ENCODE data around the gene RHOT2. TPM values are rescaled to one million over a fixed set of nuclear protein-coding genes. Genes with fewer than 3 reads are reported as not detected.

The RHOT2 gene
- total and polyA plus RNA-seq, 9 of the 15 experiments (the other 6 are each of a cell fraction or from before 2014, with no cell fraction given): 5.0 to 373 (median 112) TPM

DNA sequence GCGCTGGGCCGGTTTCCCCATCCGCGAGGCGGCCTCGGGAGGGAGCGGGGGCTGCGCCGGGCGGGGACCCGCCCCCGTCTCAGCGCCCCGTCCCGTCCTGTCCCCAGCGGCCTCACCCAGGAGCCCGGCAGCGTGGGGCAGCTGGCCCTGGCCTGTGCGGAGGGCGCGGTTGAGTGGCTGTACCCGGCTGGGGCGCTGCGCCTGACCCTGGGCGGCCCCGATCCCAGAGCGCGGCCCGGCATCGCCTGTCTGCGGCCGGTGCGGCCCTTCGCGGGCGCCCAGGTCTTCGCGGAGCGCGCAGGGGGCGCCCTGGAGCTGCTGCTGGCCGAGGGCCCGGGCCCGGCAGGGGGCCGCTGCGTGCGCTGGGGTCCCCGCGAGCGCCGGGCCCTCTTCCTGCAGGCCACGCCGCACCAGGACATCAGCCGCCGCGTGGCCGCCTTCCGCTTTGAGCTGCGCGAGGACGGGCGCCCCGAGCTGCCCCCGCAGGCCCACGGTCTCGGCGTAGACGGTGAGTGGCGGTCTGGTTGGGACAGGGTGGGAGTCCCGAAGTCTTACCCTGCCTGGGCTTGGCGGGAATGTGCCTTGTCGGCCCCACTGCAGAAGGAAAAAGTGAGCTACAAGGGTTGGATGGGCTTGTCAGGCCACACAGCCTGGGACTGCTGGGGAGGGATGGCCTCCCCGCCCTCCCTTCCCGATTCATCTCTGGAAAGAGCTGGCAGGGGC is 47.7 kb downstream of the RHOT2 start (continued):
- TF ChIP-seq REST (IDR thresholded peaks at IDR 0.05; ENCODE audit: borderline replicate concordance) (no peak), REST (CRISPR knock-in tag; IDR thresholded peaks at IDR 0.05; ENCODE audit: low read depth) (0 out of 2 replicates have a peak, but pooled peaks have one; percentile 34), KLF1 (tag; IDR thresholded peaks at IDR 0.05) (no peak), HOXB6 (CRISPR knock-in tag; IDR thresholded peaks at IDR 0.05; ENCODE audit: borderline replicate concordance) (no peak), ZNF324 (CRISPR knock-in tag; IDR thresholded peaks at IDR 0.05) (no peak), ZNF79 (CRISPR knock-in tag; IDR thresholded peaks at IDR 0.05; ENCODE audit: low read depth) (no peak), RBM34 (IDR thresholded peaks at IDR 0.05; ENCODE audit: borderline replicate concordance, insufficient read depth, low read length) (no peak), FOXK2 (conservative IDR thresholded peaks at IDR 0.05 in 1 of 2, IDR thresholded peaks at IDR 0.05 in 1 of 2; ENCODE audit: low read depth in 2 of 2) (no peak), MAFF (IDR thresholded peaks at IDR 0.05; ENCODE audit: low read length) (no peak), ZNF140 (CRISPR knock-in tag; IDR thresholded peaks at IDR 0.05) (no peak), ARID2 (IDR thresholded peaks at IDR 0.05) (no peak), ELF1 (tag; IDR thresholded peaks at IDR 0.05) (no peak), HDAC8 (tag; IDR thresholded peaks at IDR 0.05) (no peak), ZNF282 (CRISPR knock-in tag; IDR thresholded peaks at IDR 0.05) (0 out of 2 replicates have a peak, but pooled peaks have one; percentile 56)

All from K562 (cell line).